SK-N-DZ (cell line): Measurements from ENCODE around the gene SPAG7.

Experiments
- DNase-seq: peaks from one replicate; pipeline ENCODE4 v3.0.0-alpha.2; 2015; ENCODE audit warnings: low spot score

Gene SPAG7

GRCh38 chr17:4974115-4974670, 6.6 kb upstream of the SPAG7 start:
- DNase-seq, result no peak

- no peak for DNase-seq
Observed at GRCh38 chr17:4973256-4974114, 5.9 kb upstream of the SPAG7 start.

- DNase-seq, result no peak
Observed at GRCh38 chr17:4972752-4973151, 5.1 kb upstream of the SPAG7 start.

- DNase-seq, result no peak
Observed at GRCh38 chr17:4972322-4972721, 4.7 kb upstream of the SPAG7 start.

GRCh38 chr17:4971826-4972225, 4.2 kb upstream of the SPAG7 start:
- no peak for DNase-seq

- DNase-seq, result no peak
Observed at GRCh38 chr17:4970273-4970672, 2.7 kb upstream of the SPAG7 start.

- no peak for DNase-seq
Observed at GRCh38 chr17:4969551-4970173, 2.0 kb upstream of the SPAG7 start.

- no peak for DNase-seq
Observed at GRCh38 chr17:4969047-4969550, 1.5 kb upstream of the SPAG7 start.

GRCh38 chr17:4968486-4969046, 949 bp upstream of the SPAG7 start:
- DNase-seq, result no peak

GRCh38 chr17:4966844-4967538, 626 bp downstream of the SPAG7 start:
- DNase-seq, result peak; percentile 100

GRCh38 chr17:4965311-4965986, 2.2 kb downstream of the SPAG7 start:
- DNase-seq, result no peak

- no peak for DNase-seq
Observed at GRCh38 chr17:4960279-4960922, 7.2 kb downstream of the SPAG7 start.

- no peak for DNase-seq
Observed at GRCh38 chr17:4959261-4959965, 8.2 kb downstream of the SPAG7 start.

- DNase-seq, result no peak
Observed at GRCh38 chr17:4958102-4958501, 9.5 kb downstream of the SPAG7 start.

- DNase-seq, result no peak
Observed at GRCh38 chr17:4956493-4957061, 11.0 kb downstream of the SPAG7 start.

- no peak for DNase-seq
Observed at GRCh38 chr17:4955091-4955490, 12.5 kb downstream of the SPAG7 start.

GRCh38 chr17:4953451-4953961, 14.1 kb downstream of the SPAG7 start:
- DNase-seq, result no peak

GRCh38 chr17:4951486-4951885, 16.1 kb downstream of the SPAG7 start:
- peak; percentile 53 for DNase-seq

- DNase-seq, result peak; percentile 75
Observed at GRCh38 chr17:4950746-4951204, 16.8 kb downstream of the SPAG7 start, which contains the start of gene ENO3. ENO3 (plus strand) TSS chr17:4951119; CDS start chr17:4951830, 711 bp downstream.
